Measurements from ENCODE around the gene MAML2.
A peak's percentile ranks its signal among the peaks of the same experiment; 100 is the strongest.

Gene MAML2

GRCh38 chr11:96318399-96318798, 24.6 kb downstream of the MAML2 start:
- no peak for DNase-seq (ENCODE audit: low spot score)

GRCh38 chr11:96317985-96318384, 25.0 kb downstream of the MAML2 start:
- no peak for DNase-seq (ENCODE audit: low spot score)

- DNase-seq (ENCODE audit: low spot score): no peak
Observed at GRCh38 chr11:96317571-96317970, 25.4 kb downstream of the MAML2 start.

DNA sequence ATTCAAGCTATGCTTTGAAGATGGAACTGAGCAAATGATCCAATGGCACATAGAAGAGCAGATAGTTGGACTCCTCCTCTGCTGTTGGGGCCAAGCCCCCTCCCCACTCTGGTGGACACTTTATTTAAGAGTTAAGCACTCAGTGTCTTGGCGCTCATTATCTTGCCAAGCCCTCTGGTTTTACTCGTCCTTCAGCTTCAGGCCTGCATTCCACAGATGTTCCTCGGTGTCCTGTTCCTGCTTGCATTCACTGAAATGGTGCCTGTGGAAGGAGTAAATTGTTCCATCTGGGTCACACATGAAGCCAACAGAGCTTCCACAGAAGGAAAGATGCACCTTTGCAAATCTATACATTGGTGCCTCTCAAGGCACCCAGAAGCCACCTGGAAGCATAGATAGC, 26.1 kb downstream of the MAML2 start:
- no peak for DNase-seq (ENCODE audit: low spot score)

DNA sequence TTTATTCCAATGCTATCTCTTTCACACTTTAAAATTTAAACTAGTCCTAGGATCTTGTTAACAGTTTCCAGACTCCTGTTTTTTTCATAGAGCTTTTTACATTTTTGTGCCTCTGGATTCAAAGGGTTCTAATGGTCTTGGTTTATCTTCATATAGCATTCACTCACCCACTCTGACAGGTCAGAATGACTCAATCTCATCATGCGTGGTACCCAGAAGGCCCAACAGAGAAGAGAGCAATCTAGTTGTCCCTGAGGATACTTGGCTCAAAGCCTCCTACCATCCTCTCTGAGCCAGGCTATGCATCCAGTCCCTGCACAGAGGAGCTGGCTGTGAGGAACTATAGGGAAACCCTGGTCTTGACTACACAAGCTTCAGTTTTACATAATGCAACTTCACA, 27.5 kb downstream of the MAML2 start:
- DNase-seq (ENCODE audit: low spot score): no peak

GRCh38 chr11:96314326-96315020, 28.5 kb downstream of the MAML2 start:
- DNase-seq (ENCODE audit: low spot score): no peak

GRCh38 chr11:96313163-96313562, 29.8 kb downstream of the MAML2 start:
- DNase-seq (ENCODE audit: low spot score): no peak

GRCh38 chr11:96311120-96311568, 31.9 kb downstream of the MAML2 start:
- no peak for DNase-seq (ENCODE audit: low spot score)

- no peak for DNase-seq (ENCODE audit: low spot score)
Observed at GRCh38 chr11:96310236-96310635, 32.8 kb downstream of the MAML2 start.

- no peak for DNase-seq (ENCODE audit: low spot score)
Observed at GRCh38 chr11:96309643-96310017, 33.4 kb downstream of the MAML2 start.

GRCh38 chr11:96309016-96309642, 33.9 kb downstream of the MAML2 start:
- DNase-seq (ENCODE audit: low spot score): no peak

DNA sequence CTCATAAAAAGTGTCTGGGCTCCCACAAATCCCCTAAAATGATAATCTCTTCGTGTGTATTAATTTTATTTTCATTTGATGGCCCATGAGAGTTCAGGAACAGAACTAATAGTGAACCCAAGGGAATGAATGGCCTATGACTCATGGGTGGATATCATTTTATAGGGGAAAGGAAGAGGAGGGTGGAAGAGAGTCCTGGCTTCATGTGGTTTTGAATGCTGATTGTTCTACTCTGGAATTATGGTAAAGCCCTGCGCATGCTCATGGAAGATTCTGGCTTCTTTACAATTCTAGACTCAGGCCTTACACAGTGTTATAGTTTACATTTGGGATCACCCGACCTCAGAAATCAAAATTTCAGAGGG, 35.2 kb downstream of the MAML2 start:
- peak; percentile 45 for DNase-seq (ENCODE audit: low spot score)

DNA sequence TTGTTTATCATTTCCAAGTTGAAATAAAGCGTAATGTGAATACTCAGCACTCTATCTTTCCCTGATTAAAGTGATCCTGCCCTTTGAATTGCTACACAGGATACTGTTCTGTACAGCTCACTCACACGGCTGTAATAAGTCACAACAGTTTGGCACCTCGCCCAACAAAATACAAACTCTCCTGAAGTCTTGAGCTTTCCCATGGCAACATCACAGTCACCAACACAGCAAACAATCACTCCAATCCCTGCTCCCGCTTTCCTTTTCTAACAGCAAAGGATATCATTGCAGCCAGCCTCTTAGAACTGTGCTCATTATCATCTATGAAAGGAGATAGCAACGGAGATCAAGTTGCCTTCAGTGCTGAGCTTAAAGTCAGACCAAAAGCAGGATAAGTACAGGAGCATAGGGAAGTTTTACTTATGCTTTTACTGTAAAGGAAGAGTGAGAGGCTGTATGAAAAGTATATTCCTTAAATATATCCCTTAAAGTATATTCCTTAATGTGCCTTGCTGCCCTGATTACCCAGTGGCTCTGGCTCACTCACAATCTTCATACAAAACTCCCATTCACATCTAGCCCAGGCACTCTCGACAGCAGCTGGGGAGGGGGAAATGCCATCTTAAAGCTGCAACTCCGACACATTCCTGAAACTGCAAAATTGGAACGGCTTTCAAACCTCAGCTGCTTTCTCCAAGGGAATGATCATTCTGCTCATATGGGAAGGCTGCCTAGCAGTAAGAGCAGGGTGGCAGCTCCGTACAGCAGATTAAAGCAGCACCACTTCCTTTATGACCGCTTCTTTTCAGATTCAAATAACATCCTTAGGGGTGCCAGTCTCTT, 35.8 kb downstream of the MAML2 start:
- DNase-seq (ENCODE audit: low spot score): peak; percentile 64

DNA sequence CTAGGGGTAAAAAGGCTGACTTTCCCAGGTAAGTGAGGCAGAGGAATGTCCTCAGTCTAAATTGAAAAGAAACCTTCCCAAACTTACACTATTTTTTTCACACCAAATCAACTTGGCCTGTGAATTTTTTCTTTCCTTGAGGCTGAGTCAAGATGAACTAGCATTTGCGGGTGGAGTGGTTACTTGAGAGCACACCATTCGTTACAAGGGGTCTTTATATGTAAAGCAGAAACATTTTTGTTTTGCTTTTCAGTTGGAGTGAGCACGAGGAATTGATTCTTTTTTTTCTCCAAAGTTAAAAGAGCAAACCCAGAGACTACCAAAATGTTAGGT, 36.4 kb downstream of the MAML2 start:
- DNase-seq (ENCODE audit: low spot score): no peak

GRCh38 chr11:96306071-96306470, 36.9 kb downstream of the MAML2 start:
- DNase-seq (ENCODE audit: low spot score): no peak

- no peak for DNase-seq (ENCODE audit: low spot score)
Observed at GRCh38 chr11:96303980-96304379, 39.0 kb downstream of the MAML2 start.

DNA sequence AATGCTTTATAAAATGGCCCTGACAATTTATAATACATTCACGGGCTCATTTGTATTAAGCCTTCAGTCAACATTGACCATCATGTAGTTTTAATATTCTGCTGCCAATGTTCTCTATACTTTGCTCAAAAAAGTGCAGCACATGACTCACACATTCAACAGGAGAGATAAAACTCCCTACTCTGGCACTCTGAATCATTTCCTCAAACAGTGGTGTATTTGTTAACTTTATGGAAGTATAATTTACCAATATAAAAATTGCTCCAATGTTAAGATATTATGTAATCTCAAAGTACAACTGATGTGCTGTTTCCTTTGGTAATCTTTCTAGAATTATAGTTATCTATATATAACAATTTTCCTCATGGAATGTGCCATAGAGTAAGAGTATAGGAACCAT, 39.9 kb downstream of the MAML2 start:
- no peak for DNase-seq (ENCODE audit: low spot score)

GRCh38 chr11:96301818-96302217, 41.2 kb downstream of the MAML2 start:
- DNase-seq (ENCODE audit: low spot score): no peak

GRCh38 chr11:96299155-96299888, 43.7 kb downstream of the MAML2 start:
- DNase-seq (ENCODE audit: low spot score): no peak

- DNase-seq (ENCODE audit: low spot score): no peak
Observed at GRCh38 chr11:96295369-96295768, 47.6 kb downstream of the MAML2 start.

DNA sequence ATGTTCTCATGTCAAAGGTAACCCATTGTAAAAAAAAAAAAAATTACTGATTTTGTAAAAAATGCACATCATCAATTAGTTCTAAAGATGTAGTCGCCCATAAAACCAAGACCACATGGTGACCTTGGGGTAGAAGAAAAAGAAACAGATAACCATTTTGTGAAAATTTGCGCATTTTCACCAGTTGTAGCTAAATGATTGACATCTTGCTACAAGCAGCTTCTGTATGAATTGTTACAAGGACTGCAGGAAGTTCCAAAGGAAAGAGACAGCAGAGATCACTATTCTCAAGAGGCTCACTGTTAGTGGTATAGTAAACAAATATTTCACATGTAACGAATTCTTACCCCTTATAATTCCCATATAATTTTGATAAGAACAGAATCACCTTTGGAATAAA, 48.7 kb downstream of the MAML2 start:
- no peak for DNase-seq (ENCODE audit: low spot score)

GRCh38 chr11:96293598-96294021, 49.4 kb downstream of the MAML2 start:
- DNase-seq (ENCODE audit: low spot score): no peak

- no peak for DNase-seq (ENCODE audit: low spot score)
Observed at GRCh38 chr11:96293109-96293508, 49.9 kb downstream of the MAML2 start.
